Gastroesophageal sphincter (tissue), 3 donors: ENCODE results near the gene ARHGAP28.

ENCODE experiments used
- CTCF ChIP-seq, 4 experiments: fragments of 200-600 bp in 2 of 4; fragments of 450-650 bp in 2 of 4; sonication (generic) in 1 of 4; IDR thresholded peaks; one replicate each; pipeline ENCODE4 v1.5.1; 2017 to 2019; ENCODE audit warnings: antibody characterized with exemption in 4 of 4, mild to moderate bottlenecking in 2 of 4, moderate library complexity in 2 of 4
- POLR2A ChIP-seq, 2 donors: fragments of 450-650 bp; IDR thresholded peaks; one replicate each; pipeline ENCODE4 v1.6.1; 2017; ENCODE audit warnings: antibody characterized with exemption in 2 of 2, mild to moderate bottlenecking in 2 of 2, moderate library complexity in 1 of 2
- POLR2AphosphoS5 ChIP-seq: sonication (generic); formaldehyde crosslinking; IDR thresholded peaks from one replicate; pipeline ENCODE4 v1.6.1; 2017; ENCODE audit warnings: antibody characterized with exemption

- TF ChIP-seq POLR2AphosphoS5 (no peak), POLR2A (IDR thresholded peaks at IDR 0.05) (no peak), CTCF (IDR thresholded peaks at IDR 0.05) (no peak)
Observed at GRCh38 chr18:6741232-6741663, 11.7 kb downstream of the ARHGAP28 start.
